Subcutaneous abdominal adipose tissue (tissue), 5 donors: ENCODE results near the gene CPA2.

Experiments used
- H3K27ac ChIP-seq: one replicate; pipeline ENCODE4 v1.7.0; 2013; ENCODE audit warnings: low read depth, mild to moderate bottlenecking, inconsistent platforms, low read length, moderate library complexity
- H3K27me3 ChIP-seq, 5 donors: one replicate each; pipeline ENCODE4 v1.7.0; 2013; ENCODE audit warnings: low read length in 5 of 5, inconsistent platforms in 1 of 5; ENCODE audit not compliant: control insufficient read depth in 5 of 5, insufficient read depth in 4 of 5
- H3K36me3 ChIP-seq, 5 donors: one replicate each; pipeline ENCODE4 v1.7.0; 2013; ENCODE audit warnings: low read length in 5 of 5; ENCODE audit not compliant: control insufficient read depth in 5 of 5, insufficient read depth in 5 of 5
- H3K4me1 ChIP-seq, 5 donors: one replicate each; pipeline ENCODE4 v1.7.0; 2013; ENCODE audit warnings: low read length in 5 of 5, mild to moderate bottlenecking in 3 of 5, moderate library complexity in 1 of 5; ENCODE audit not compliant: control insufficient read depth in 5 of 5, insufficient read depth in 5 of 5
- H3K4me3 ChIP-seq, 5 donors: one replicate each; pipeline ENCODE4 v1.7.0; 2013; ENCODE audit warnings: low read length in 5 of 5, low read depth in 1 of 5
- H3K9ac ChIP-seq, 5 donors: one replicate each; pipeline ENCODE4 v1.7.0; 2013; ENCODE audit warnings: low read length in 5 of 5, mild to moderate bottlenecking in 4 of 5, moderate library complexity in 3 of 5
- H3K9me3 ChIP-seq, 5 donors: one replicate each; pipeline ENCODE4 v1.7.0; 2013; ENCODE audit warnings: low read length in 5 of 5; ENCODE audit not compliant: control insufficient read depth in 5 of 5
- donor health status: healthy.
- donor health status: healthy.
- donor health status: healthy.
- donor health status: healthy.
- donor health status: healthy.

The CPA2 gene

GRCh38 chr7:130270947-130271800 lies 4.5 kb downstream of the CPA2 start:
- no peak overlapping the region for H3K9ac ChIP-seq
- no peaks in the 10 kb centered on the region for H3K36me3 ChIP-seq
- no peaks in the 10 kb centered on the region for H3K9me3 ChIP-seq
- H3K4me3 ChIP-seq = no peak overlapping the region
- peaks cover 0 to 3% (median 0%) of the 10 kb centered on the region in 5 donors for H3K27me3 ChIP-seq
- peaks cover 11 to 46% (median 40%) of the 10 kb centered on the region in 5 donors for H3K4me1 ChIP-seq
- H3K27ac ChIP-seq = no peak overlapping the region

DNA sequence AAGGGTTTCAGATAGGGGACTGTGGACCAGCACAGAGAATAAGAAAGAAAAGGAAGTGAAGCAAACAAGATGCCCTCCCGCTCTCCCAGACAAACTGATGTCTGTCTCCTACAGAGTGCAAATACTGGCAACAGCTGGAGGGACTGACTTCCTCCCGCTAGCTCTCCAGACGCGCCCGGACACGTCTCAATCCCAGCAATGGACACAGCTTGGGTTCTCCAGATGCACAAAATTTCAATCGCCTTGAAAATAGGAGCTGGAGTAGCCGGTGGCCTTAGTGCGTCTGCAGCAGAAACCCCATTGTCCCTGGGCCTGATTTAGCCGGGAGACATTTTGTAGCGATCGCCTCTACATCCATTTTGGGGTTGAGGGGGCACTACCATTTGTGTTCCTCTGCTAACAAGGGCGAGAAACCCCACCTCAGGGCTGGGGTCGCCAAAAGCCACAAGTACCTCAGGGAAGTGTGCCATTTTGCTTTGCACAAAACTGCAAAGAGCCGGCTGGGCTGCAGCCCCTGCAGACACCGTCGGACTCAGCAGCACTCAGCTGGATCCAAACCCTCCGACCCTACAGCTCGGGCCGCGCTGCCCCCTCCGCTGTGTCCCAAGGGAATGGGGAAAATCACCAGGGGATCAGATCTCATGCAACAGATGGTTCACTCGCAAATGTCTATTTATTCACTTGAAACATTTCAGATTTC lies 5.9 kb downstream of the CPA2 start:
- H3K4me3 ChIP-seq = peak overlapping the region in 3 of 5 donors; percentile 19 to 35 (median 23)
- peaks cover 9 to 52% (median 44%) of the 10 kb centered on the region in 5 donors for H3K4me1 ChIP-seq
- H3K9ac ChIP-seq = no peak overlapping the region
- H3K27ac ChIP-seq = peak overlapping the region; percentile 37
- H3K9me3 ChIP-seq = no peaks in the 10 kb centered on the region
- H3K27me3 ChIP-seq = peaks cover 0 to 3% (median 0%) of the 10 kb centered on the region in 5 donors
- no peaks in the 10 kb centered on the region for H3K36me3 ChIP-seq

GRCh38 chr7:130273081-130273932 lies 6.6 kb downstream of the CPA2 start:
- peak overlapping the region in 1 of 5 donors; percentile 44 for H3K9ac ChIP-seq
- H3K27me3 ChIP-seq = peaks cover 0 to 3% (median 0%) of the 10 kb centered on the region in 5 donors
- H3K4me1 ChIP-seq = peaks cover 9 to 60% (median 50%) of the 10 kb centered on the region in 5 donors
- no peaks in the 10 kb centered on the region for H3K36me3 ChIP-seq
- peak overlapping the region in 4 of 5 donors; percentile 19 to 38 (median 27) for H3K4me3 ChIP-seq
- H3K9me3 ChIP-seq = no peaks in the 10 kb centered on the region
- peak overlapping the region; percentile 97 for H3K27ac ChIP-seq

DNA sequence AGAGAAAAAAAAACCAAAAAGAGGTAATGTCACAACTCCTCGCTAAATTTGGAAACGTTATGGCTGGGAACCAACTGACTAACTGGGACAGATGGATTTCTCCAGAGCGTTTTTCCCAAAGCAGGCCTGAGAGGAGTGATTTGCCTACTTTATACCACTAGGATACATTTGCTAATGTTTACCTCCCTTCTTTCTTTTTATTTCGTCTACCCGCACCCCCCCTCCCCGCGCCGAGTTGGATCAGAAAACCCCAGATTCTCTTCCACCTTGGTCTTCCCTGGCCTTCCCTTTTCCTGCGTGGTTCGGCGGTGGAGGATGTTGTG lies 7.2 kb downstream of the CPA2 start:
- H3K4me1 ChIP-seq = peaks cover 11 to 65% (median 56%) of the 10 kb centered on the region in 5 donors
- no peaks in the 10 kb centered on the region for H3K36me3 ChIP-seq
- H3K27me3 ChIP-seq = peaks cover 0 to 3% (median 0%) of the 10 kb centered on the region in 5 donors
- H3K9ac ChIP-seq = peak overlapping the region in 2 of 5 donors; percentile 33 to 44
- H3K4me3 ChIP-seq = peak overlapping the region in 3 of 5 donors; percentile 6 to 38 (median 16)
- H3K9me3 ChIP-seq = no peaks in the 10 kb centered on the region
- peak overlapping the region; percentile 97 for H3K27ac ChIP-seq

- no peak overlapping the region for H3K4me3 ChIP-seq
- no peaks in the 10 kb centered on the region for H3K9me3 ChIP-seq
- peak overlapping the region in 1 of 5 donors; percentile 33 for H3K9ac ChIP-seq
- peaks cover 0 to 3% (median 0%) of the 10 kb centered on the region in 5 donors for H3K27me3 ChIP-seq
- H3K27ac ChIP-seq = peak overlapping the region; percentile 97
- peaks cover 12 to 69% (median 60%) of the 10 kb centered on the region in 5 donors for H3K4me1 ChIP-seq
- no peaks in the 10 kb centered on the region for H3K36me3 ChIP-seq
Observed at GRCh38 chr7:130274296-130274695, 7.6 kb downstream of the CPA2 start.

DNA sequence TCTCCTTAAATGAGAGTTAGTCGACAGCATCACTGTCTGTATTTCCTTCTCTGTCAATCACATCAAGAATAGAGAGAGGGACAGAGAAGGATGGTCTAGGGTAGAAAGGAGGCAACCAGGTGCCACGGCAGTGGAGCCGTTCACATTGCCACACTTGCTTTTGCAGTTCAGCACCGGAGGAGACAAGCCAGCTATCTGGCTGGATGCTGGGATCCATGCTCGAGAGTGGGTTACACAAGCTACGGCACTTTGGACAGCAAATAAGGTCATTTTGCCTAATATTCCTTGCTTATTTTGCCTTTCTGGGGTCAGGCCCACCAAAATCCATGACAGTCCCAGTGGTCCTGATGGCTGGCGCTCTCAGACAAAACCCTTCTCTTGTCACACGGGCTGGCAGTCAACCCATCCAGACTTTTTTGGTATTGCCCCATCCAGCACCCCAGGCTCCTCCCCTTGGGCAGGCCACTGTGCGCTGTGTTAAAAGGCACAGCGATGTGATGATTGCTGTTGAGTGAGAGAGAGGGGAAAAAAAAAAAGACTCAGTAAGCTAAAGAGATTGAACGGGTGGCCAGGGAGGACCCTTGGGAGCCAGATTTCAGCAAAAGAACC lies 8.4 kb downstream of the CPA2 start:
- Histone ChIP-seq H3K4me3 (peak overlapping the region in 2 of 5 donors; percentile 14 to 26), H3K9ac (peak overlapping the region in 3 of 5 donors; percentile 33 to 47 (median 42)), H3K4me1 (peaks cover 13 to 73% (median 55%) of the 10 kb centered on the region in 5 donors), H3K27ac (peak overlapping the region; percentile 97), H3K27me3 (peaks cover 0 to 3% (median 0%) of the 10 kb centered on the region in 5 donors), H3K36me3 (no peaks in the 10 kb centered on the region), H3K9me3 (no peaks in the 10 kb centered on the region)

GRCh38 chr7:130275826-130276297 lies 9.2 kb downstream of the CPA2 start:
- Histone ChIP-seq H3K27me3 (peaks cover 0 to 3% (median 0%) of the 10 kb centered on the region in 5 donors), H3K9me3 (no peaks in the 10 kb centered on the region), H3K27ac (peak overlapping the region; percentile 97), H3K9ac (peak overlapping the region in 2 of 5 donors; percentile 33 to 45), H3K4me1 (peaks cover 13 to 81% (median 58%) of the 10 kb centered on the region in 5 donors), H3K4me3 (no peak overlapping the region), H3K36me3 (no peaks in the 10 kb centered on the region)

- Histone ChIP-seq H3K4me1 (peaks cover 15 to 85% (median 67%) of the 10 kb centered on the region in 5 donors), H3K27ac (peak overlapping the region; percentile 97), H3K27me3 (peaks cover 0 to 3% (median 0%) of the 10 kb centered on the region in 5 donors)
Observed at GRCh38 chr7:130276796-130277762, 10.4 kb downstream of the CPA2 start.

More at GRCh38 chr7:130276796-130277762, 10.4 kb downstream of the CPA2 start:
- no peak overlapping the region for H3K4me3 ChIP-seq
- H3K36me3 ChIP-seq = no peaks in the 10 kb centered on the region
- H3K9ac ChIP-seq = no peak overlapping the region
- no peaks in the 10 kb centered on the region for H3K9me3 ChIP-seq
